Stimulated activated CD4-positive, alpha-beta T cell treated with anti-CD3 and anti-CD28 coated beads, Interleukin-12 subunit alpha, Interleukin-12 subunit beta, amount 100 ng/mL, for 4 hours (primary cell): Measurements from ENCODE around the gene CCDC196.
"Not testable (repeated sequence)": the region's sequence is repeated elsewhere in the genome, so short reads cannot be mapped to it uniquely, and the experiment has no call there.

ENCODE experiments used
- DNase-seq: peaks from one replicate; pipeline ENCODE4 v3.0.0-alpha.2; 2020

Gene CCDC196

GRCh38 chr14:66496188-66496807 is 10.1 kb downstream of the CCDC196 start:
- DNase-seq: no peak

- DNase-seq: no peak
These were observed 10.7 kb downstream of the CCDC196 start for GRCh38 chr14:66496911-66497310.

DNA sequence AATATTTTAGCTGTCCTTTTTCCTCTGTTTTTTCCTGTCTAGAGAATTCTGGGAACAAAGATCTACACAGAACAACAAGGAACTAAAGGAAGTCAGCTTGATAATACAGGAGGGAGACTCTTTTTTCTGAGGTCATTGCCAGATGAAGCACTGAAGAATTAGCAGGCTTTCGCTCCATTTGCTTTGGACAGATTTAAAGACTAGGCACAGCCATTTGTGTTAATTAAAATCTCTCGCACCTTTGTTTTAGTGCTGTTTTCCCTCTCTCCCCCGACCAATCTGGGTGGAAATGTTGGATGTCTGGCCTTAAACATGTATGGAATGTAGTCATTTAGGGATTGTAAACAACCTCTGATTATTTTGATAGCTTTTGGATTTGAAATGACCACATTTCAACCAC is 12.1 kb downstream of the CCDC196 start:
- no peak for DNase-seq

DNA sequence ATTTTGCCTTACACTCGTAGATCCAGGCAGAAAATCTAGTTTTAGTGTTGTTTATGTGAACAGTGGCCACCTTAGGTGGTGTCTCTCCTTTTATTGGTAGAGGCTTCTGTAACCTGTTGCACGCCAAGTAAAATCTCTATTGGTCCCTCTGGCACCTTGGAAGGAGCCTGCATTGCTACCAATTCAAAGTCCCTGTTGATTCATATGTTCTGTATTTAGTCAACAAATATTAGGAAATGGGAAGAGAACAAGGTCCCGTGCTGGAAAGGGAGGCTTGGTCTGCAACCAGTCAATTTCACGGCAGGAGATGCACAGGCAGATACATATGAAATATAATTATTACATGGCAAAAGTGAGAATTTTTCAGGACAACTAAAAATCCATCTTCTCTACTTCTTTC is 15.4 kb downstream of the CCDC196 start:
- no peak for DNase-seq

GRCh38 chr14:66502836-66503235 is 16.7 kb downstream of the CCDC196 start:
- not testable (repeated sequence) for DNase-seq

- DNase-seq: no peak
These were observed 17.4 kb downstream of the CCDC196 start for GRCh38 chr14:66503532-66503931.

GRCh38 chr14:66507181-66507721 is 21.1 kb downstream of the CCDC196 start:
- no peak for DNase-seq

- DNase-seq: peak; percentile 83
These were observed 21.8 kb downstream of the CCDC196 start, which contains the start of gene GPHN for GRCh38 chr14:66507722-66508546. Gene GPHN (plus strand): TSS chr14:66508147.

GRCh38 chr14:66508547-66508845 is 22.3 kb downstream of the CCDC196 start:
- DNase-seq: no peak

GRCh38 chr14:66508846-66509621 is 22.9 kb downstream of the CCDC196 start:
- DNase-seq: peak; percentile 43

GRCh38 chr14:66509874-66510273 is 23.7 kb downstream of the CCDC196 start:
- DNase-seq: no peak

GRCh38 chr14:66511849-66512248 is 25.7 kb downstream of the CCDC196 start:
- no peak for DNase-seq

DNA sequence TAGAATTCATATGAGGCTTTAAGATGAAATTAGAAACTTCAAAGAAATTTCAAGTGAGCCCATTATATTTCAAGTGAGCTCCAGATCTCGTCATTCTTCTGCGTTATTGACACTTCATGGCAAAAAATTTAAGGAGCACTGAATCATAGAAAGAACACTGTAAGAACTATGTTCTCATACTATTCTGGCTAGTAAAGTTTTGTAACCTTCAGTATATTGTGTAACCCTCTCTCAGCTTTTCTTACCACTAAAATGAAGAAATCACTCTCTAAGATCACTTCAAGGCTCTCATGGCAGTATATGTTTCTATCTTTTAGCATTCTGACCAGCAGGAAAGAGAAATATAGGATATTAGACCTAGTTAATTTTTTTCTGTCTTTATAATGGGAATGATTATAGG is 28.0 kb downstream of the CCDC196 start:
- DNase-seq: no peak

- no peak for DNase-seq
These were observed 44.4 kb downstream of the CCDC196 start for GRCh38 chr14:66530526-66530925.

- no peak for DNase-seq
These were observed 52.9 kb downstream of the CCDC196 start for GRCh38 chr14:66539034-66539433.

DNA sequence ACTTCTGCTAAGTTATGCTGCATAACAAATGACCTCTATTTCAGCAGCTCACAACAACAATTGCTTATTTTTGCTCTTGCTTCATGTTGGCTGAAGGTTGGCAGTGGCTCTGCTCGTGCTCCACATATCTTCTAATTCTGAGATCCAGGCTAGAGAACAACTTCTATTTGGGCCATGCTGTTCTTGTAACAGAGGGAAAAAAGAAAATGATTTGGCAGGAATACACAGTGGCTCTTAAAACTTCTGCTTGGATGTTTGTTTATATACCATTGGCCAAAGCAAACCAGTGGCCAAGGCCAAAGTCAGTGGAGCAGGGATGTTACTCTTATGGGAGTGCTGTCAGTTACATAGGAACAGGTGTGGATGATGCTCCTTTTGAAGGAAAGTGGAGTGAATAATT is 53.9 kb downstream of the CCDC196 start:
- no peak for DNase-seq

DNA sequence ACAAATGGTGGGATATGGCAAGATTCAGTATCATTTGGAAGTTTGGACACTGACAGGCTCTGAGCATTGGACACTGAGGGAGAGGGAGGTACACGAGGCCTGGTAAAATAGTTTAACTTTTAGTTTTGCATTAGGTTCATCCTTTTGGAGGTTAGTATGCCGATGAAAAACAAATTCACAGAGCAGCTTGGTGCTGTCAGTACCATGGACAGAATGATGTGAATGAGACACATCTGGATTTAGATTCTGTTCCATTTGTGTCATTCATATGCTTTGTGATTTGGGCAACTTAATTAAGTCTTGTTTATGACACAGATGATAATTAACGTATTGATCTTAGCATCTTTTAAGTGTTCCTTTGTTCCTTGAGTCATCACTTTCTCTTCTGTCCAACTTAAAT is 55.5 kb downstream of the CCDC196 start:
- DNase-seq: no peak

DNA sequence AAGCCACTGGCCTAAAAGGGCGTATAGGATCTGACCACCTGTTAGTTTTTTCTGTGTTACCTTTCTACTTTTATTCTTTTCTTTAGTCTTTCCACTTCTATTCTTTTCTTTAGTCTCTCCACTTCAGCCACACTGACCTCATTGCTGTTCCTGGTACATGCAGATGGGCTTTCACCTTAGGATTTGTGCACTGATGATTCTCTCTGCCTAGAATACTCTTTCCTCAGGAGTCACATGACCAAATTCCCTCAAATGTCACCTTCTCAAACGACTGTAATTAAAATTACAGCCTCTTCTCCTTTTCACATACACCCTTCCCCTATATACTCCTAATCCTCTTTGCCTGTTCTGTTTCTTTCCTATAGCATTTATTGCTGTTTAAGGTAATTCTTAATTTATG is 57.8 kb downstream of the CCDC196 start:
- DNase-seq: no peak

DNA sequence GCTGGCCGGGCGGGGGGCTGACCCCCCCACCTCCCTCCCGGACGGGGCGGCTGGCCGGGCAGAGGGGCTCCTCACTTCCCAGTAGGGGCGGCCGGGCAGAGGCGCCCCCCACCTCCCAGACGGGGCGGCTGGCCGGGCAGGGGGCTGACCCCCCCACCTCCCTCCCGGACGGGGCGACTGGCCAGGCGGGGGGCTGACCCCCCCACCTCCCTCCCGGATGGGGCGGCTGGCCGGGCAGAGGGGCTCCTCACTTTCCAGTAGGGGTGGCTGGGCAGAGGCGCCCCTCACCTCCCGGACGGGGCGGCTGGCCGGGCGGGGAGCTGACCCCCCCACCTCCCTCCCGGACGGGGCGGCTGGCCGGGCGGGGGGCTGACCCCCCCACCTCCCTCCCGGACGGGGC is 59.0 kb downstream of the CCDC196 start:
- DNase-seq: not testable (repeated sequence)

- not testable (repeated sequence) for DNase-seq
These were observed 59.6 kb downstream of the CCDC196 start for GRCh38 chr14:66545751-66546150.
